ENCODE results near the gene SDC3. TPM values are rescaled to one million over a fixed set of nuclear protein-coding genes. Genes with fewer than 3 reads are reported as not detected.
"Not testable (repeated sequence)": the region's sequence is repeated elsewhere in the genome, so short reads cannot be mapped to it uniquely, and the experiment has no call there.

The SDC3 gene, protein sequence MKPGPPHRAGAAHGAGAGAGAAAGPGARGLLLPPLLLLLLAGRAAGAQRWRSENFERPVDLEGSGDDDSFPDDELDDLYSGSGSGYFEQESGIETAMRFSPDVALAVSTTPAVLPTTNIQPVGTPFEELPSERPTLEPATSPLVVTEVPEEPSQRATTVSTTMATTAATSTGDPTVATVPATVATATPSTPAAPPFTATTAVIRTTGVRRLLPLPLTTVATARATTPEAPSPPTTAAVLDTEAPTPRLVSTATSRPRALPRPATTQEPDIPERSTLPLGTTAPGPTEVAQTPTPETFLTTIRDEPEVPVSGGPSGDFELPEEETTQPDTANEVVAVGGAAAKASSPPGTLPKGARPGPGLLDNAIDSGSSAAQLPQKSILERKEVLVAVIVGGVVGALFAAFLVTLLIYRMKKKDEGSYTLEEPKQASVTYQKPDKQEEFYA
- total RNA-seq (2014; rRNA removed; shearing (Covaris generic); ENCODE audit: low replicate concordance), result 8.2 and 15.0 TPM in 2 replicates

- in situ Hi-C loops (cut with HindIII; ENCODE audit: low pct_unique_long_range_greater_than_20kb, low sequenced_read_pairs), result loop anchor here (25.0 kb wide), 1 partner anchor 97 kb away; no protein-coding TSS in a partner anchor
- DNase-seq (ENCODE audit: low read depth), result no peak
These were observed at the start of gene SDC3 for GRCh38 chr1:30908696-30909364. Gene SDC3, minus strand, starts transcription at chr1:30908758. Its CDS starts 172 bp downstream, at chr1:30908586.

DNA sequence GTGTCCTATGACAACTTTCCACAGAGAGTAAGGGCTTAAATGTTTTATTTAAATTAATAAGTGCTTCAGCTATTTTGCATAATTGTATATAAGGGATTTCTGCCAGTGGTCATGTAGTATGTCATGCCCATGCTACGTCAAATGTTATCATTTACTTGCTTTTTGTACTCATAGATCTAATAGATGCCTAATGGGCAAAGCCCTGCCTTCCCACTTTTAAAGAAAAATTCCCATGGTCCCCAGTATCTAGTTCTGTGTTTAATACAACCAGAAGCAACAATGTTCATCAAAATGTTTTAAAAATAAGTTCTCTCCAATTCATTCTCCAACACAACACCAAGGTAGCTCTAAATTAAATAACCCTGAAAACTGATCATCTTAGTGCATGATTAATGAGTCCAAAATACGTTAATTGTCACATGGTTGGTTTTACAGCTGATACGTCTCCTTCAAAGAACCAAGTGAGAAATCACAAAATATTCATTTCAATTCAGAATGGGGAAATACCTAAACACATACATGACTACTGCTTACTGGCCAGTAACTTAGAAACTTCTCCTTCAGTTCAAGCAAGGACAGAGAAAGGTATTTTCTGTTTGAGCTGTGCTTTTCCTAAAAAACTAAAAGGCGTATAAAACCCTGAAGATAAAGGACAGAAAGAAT lies 49.1 kb upstream of the SDC3 start:
- DNase-seq (ENCODE audit: low read depth), result no peak
- in situ Hi-C loops (cut with HindIII; ENCODE audit: low pct_unique_long_range_greater_than_20kb, low sequenced_read_pairs), result no loop called here

GRCh38 chr1:30955448-30956015 lies 47.0 kb upstream of the SDC3 start:
- no peak for DNase-seq (ENCODE audit: low read depth)
- in situ Hi-C loops (cut with HindIII; ENCODE audit: low pct_unique_long_range_greater_than_20kb, low sequenced_read_pairs), result no loop called here

- in situ Hi-C loops (cut with HindIII; ENCODE audit: low pct_unique_long_range_greater_than_20kb, low sequenced_read_pairs), result no loop called here
- no peak for DNase-seq (ENCODE audit: low read depth)
These were observed 45.1 kb upstream of the SDC3 start for GRCh38 chr1:30953685-30954084.

- no peak for DNase-seq (ENCODE audit: low read depth)
- in situ Hi-C loops (cut with HindIII; ENCODE audit: low pct_unique_long_range_greater_than_20kb, low sequenced_read_pairs), result no loop called here
These were observed 43.5 kb upstream of the SDC3 start for GRCh38 chr1:30952098-30952497.

DNA sequence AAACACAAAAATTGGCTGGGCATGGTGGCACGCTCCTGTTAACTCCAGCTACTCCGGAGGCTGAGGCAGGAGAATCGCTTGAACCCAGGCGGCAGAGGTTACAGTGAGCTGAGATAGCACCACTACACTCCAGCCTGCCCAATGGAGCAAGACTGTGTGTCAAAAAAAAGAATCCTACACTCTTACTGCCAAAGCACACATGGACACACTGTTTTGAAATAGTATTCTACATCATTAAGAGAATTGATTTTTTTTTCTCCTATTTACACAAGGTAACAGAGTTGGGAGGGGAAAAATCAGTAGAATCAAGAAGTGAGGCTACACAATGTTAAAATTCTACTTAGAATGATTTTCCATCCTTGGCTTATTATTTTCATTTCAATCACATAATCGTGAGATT lies 42.1 kb upstream of the SDC3 start:
- in situ Hi-C loops (cut with HindIII; ENCODE audit: low pct_unique_long_range_greater_than_20kb, low sequenced_read_pairs), result no loop called here
- DNase-seq (ENCODE audit: low read depth), result no peak

DNA sequence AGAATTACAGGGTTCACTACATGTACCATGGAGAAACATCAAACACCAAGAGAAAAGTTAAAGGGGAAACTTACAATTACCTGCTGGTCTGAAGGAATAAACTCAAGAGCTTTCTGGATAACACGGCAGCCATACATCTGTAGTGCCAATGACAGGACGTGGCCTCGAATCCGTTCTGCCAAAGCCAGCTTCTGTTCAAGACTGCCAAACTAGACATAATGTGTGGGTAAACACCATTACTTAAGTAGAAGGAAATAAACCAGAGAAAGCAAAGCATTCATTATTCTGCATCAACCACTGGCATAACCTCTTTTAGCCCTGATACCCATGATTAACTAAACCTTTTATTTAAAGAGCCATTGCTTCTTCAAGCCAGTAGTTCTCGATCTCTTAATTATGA lies 41.5 kb upstream of the SDC3 start:
- DNase-seq (ENCODE audit: low read depth), result no peak
- in situ Hi-C loops (cut with HindIII; ENCODE audit: low pct_unique_long_range_greater_than_20kb, low sequenced_read_pairs), result no loop called here

- in situ Hi-C loops (cut with HindIII; ENCODE audit: low pct_unique_long_range_greater_than_20kb, low sequenced_read_pairs); DNase-seq (ENCODE audit: low read depth): not testable (repeated sequence)
These were observed 40.9 kb upstream of the SDC3 start for GRCh38 chr1:30949487-30949838.

DNA sequence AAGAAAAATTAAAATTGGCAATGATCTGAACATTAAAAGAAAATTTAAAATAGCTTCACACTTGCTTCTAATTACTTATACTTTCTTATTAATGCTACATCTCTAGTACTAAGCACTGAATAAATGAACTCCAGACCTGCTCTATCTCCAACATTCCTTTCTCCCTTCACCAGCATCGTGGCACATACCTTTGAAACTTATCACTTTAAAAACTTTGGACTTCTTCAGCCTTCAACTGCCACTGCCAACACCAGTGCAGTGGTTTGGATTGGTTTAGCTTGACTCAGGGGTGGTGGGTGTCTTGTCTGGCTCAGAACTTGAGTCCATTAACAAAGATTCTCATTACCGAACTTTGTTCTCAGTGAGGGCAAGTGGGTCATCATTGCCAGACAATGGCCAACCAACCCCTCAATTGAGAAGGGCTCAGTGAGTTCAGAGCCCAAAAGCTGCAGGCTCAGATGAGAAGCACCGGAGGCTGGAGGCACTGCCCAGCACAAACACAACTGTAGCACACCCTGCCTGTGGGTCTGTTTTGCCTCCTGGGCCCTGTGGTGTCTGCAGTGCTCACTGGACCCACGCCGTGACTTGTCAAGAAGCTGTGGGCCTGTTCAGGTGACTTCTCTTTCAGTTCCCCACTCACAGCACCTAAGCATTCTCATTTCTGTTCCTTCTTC lies 40.4 kb upstream of the SDC3 start:
- DNase-seq (ENCODE audit: low read depth); in situ Hi-C loops (cut with HindIII; ENCODE audit: low pct_unique_long_range_greater_than_20kb, low sequenced_read_pairs): not testable (repeated sequence)

DNA sequence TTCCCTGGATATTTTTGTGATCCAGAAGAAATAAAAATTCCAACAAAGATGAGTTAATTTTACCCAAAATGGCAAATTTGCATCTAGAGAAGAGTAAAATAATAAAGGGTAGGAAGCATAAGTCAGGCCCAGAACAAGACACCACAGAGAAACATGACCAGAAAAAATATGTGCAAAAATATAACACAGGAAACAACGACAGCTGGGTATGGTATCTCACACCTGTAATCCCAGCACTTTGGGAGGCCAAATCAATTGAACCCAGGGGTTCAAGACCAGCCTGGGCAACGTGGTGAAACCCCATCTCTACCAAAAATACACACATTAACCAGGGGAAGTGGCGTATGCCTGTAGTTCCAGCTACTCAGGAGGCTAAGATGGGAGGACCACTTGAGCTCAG lies 39.7 kb upstream of the SDC3 start:
- in situ Hi-C loops (cut with HindIII; ENCODE audit: low pct_unique_long_range_greater_than_20kb, low sequenced_read_pairs), result no loop called here
- DNase-seq (ENCODE audit: low read depth), result no peak

DNA sequence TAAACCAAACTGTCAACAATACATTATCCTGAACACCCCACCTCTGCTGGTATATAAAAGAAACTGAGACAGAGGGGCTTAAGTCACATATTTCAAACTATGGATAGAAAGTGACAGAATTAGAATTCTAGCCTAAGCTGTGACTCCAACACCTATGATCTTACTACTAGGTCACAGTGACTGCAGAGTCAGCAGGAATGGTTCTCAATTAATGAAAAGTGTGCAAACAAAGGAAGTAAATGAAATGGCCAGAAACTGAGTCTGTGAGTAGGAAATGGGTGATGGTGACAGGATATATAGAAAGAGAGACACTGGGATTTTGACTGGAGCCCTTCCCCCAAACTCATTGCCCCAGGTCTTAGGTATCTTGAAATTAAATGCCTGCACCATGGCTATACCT lies 38.7 kb upstream of the SDC3 start:
- no peak for DNase-seq (ENCODE audit: low read depth)
- in situ Hi-C loops (cut with HindIII; ENCODE audit: low pct_unique_long_range_greater_than_20kb, low sequenced_read_pairs), result no loop called here

DNA sequence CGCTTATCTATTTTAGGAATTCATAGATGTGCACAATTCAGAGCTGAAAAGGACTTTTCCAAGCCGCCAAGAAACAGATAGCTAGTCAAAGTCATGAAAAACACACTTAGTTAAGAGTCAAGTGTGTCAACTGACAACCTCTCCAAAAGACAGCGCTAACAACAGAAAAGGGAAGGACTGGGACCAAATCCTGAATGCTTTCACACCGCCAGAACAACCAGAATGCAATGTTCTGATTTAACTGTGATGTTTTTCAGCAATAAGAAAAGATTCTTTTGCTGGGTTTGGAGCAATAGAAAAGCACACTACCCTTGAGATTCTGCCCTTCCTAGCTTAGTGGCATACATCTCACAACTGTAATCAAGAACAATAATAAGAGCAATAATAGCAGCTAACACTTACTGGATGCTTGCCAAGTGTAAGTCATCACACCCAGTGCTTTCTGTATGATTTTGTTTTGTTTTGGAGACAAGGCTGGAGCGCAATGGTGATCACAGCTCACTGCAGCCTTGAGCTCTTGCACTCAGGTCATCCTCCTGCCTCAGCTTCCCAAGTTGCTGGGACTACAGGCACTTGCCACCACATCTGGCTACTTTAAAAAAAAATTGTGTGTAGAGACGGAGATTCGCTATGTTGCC lies 33.9 kb upstream of the SDC3 start:
- in situ Hi-C loops (cut with HindIII; ENCODE audit: low pct_unique_long_range_greater_than_20kb, low sequenced_read_pairs), result no loop called here

GRCh38 chr1:30940541-30940940 lies 32.0 kb upstream of the SDC3 start:
- DNase-seq (ENCODE audit: low read depth), result no peak
- in situ Hi-C loops (cut with HindIII; ENCODE audit: low pct_unique_long_range_greater_than_20kb, low sequenced_read_pairs), result no loop called here

More for the DNA sequence above, 33.9 kb upstream of the SDC3 start:
- DNase-seq (ENCODE audit: low read depth), result no peak

DNA sequence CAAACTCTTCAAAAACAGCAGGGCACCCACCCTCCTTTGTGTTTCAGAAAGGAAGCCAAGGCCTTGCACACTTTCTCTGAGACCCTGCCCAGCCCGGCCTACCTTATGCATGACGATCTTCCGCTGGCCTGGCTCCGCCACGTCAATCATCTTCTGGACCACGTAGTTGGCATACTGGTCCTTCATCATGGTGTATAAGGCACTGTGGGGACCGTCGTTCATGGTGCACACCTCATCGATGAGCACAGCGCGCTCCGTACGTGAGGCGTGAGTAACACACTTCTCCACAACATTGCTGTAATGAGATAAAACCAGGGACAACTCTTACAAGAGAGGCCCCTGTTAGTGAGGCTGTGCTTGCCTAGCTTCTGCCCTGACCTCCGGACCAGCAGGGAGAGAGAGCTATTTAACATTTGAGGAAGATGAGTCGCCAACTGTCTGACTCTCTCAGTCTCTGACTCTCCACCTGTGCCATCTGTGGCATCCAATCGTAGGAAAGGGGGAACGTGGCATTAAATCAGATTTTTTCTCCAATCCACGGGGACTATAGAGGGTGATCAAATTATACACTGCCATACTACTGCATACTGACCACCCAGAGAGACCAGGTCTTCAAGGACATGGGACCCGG lies 28.1 kb upstream of the SDC3 start:
- in situ Hi-C loops (cut with HindIII; ENCODE audit: low pct_unique_long_range_greater_than_20kb, low sequenced_read_pairs), result no loop called here
- DNase-seq (ENCODE audit: low read depth), result no peak

- in situ Hi-C loops (cut with HindIII; ENCODE audit: low pct_unique_long_range_greater_than_20kb, low sequenced_read_pairs); DNase-seq (ENCODE audit: low read depth): not testable (repeated sequence)
These were observed 27.2 kb upstream of the SDC3 start for GRCh38 chr1:30935758-30936157.

DNA sequence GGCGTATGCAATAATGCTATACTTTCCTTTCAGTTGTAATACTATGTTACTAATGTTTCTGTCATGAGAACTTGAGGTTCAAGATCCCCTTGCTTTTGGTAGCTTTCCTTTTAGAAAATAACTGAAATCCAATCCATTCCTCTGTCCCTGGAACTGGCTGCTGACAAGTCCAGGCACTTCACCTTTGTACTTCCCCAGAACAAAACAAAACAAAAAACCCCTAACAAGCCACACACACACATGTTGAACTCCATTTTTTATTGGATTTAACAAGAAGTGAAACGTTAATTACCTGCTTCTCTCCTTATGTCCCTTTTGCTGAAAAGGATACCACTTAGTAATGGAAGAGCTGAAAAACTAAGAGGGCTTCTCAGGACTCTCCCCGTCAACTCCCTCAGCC lies 26.1 kb upstream of the SDC3 start:
- in situ Hi-C loops (cut with HindIII; ENCODE audit: low pct_unique_long_range_greater_than_20kb, low sequenced_read_pairs), result no loop called here

GRCh38 chr1:30933874-30934252 lies 25.3 kb upstream of the SDC3 start:
- in situ Hi-C loops (cut with HindIII; ENCODE audit: low pct_unique_long_range_greater_than_20kb, low sequenced_read_pairs), result no loop called here
- peak; percentile 39 for DNase-seq (ENCODE audit: low read depth)

More for the DNA sequence above, 26.1 kb upstream of the SDC3 start:
- DNase-seq (ENCODE audit: low read depth), result no peak
